Fibroblast of upper back skin (primary cell): ENCODE data around the gene CRYM.
"Not testable (repeated sequence)": the region's sequence is repeated elsewhere in the genome, so short reads cannot be mapped to it uniquely, and the experiment has no call there.

ENCODE experiments used
- DNase-seq: peaks from one replicate; pipeline ENCODE4 v3.0.0-alpha.2; 2013

Gene CRYM

DNA sequence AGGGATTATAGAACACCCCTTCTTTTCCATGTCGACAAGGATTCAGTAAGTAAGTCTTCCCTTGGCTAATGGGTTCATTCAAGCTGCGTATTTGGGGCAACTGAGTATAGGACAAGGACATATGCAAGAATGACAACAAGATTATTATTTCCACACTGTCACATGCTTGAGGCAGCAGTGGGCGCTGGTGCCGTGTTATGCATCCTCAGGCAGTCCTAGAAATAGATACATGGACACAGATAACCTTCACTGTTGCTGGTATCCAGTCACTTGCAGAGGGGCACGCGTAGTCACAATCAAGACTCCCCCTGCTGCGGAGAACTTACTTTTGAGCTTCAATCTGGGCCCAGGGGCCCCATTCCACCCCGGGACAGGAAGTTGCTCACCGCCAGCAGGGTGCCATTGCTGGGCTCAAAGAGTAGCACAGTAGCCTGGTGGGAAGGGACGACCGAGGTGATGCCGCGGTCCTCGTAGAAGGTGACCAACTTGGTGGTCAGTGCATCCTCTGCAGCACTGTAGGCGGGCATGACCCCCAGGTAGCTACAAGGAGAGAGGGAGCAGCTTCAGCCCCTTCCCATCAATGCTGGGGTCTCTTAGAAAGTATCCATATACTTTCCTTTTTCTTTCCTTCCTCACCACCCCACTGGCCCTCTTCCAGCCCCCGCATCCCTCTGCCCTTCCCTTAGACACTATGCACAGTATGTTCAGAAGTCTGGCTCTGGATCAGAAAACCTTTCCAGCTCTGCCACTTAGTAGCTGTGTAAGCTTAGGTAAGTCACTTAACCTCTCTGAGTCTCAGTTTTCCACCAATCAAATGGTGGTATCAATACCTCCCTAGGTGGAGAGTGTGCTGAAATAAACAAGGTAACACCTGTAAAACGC lies 804 bp downstream of the CRYM start:
- no peak for DNase-seq

DNA sequence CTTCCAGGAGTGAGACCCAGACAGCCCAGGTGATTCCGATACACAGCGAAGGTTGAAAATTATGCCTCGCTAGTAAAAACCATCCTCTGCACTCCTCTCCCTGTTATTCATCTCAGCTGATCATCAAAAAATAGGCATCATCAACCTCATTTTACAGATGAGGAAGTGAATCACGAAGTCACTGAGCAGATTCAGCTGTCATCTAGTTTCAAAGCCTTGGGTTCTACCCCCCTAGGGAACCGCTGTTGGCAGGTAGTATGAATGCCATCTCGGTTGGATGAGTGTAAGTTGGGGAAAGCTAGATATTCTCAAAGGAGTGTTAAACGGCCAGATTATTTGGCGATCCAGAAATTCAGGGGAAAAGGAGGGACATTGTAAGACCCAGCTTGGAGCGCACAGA lies 2.0 kb downstream of the CRYM start:
- no peak for DNase-seq

DNA sequence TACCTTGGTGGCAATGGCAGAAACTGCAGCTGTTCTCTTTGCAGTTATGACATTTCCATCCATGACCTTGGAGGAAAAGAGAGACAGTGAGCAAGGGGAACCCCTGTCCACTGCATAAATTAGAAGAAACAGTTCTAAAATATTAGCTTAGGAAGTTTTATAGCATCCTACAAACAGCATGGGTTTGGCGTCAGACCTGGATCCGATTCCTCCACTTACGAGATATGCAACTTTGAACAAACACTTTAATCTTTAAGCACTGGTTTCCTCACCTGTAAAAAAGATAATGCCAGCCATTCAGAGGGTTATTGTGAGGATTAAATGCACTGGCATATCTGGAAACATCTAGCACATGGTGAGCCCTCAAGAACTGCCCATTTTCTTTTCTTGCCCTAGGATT lies 2.6 kb downstream of the CRYM start:
- DNase-seq, result no peak

DNA sequence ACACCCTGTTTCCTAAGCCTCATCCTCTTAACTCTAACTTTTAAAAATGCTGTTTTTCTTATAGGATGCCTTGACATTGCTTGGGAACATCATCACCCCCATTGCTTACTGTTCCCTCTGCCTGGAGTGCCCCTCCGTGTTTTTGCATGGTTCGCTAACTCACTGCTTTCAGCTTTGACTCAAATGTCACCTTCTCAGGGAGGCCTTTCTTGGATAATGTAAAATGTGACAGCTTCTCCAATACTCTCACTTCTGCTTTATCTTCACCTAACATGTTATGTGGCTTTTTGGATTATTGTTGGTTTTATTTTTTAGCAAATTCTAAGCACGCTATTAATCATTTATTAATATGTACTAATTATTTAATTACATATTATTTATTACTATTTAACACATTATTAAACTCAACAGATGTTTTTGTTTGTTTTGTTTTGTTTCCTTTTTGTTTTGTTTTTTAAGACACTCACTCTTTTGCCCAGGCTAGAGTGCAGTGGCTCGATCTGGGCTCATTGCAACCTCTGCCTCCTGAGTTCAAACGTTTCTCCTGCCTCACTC lies 3.8 kb downstream of the CRYM start:
- DNase-seq, result no peak

DNA sequence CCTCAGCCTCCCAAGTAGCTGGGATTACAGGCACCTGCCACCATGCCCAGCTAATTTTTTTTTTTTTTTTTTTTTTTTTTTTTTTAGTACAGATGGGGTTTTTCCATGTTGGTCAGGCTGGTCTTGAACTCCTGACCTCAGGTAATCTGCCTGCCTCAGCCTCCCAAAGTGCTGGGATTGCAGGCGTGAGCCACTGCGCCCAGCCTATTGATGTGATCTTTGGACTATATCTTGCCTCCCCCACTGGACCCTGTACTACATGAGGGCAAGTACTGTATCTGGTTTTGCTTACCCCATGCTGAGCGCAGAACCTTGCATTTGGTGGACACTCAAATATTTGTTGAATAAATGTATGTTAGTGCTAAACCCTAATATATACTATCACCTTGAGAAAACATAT lies 5.3 kb downstream of the CRYM start:
- DNase-seq, result not testable (repeated sequence)

DNA sequence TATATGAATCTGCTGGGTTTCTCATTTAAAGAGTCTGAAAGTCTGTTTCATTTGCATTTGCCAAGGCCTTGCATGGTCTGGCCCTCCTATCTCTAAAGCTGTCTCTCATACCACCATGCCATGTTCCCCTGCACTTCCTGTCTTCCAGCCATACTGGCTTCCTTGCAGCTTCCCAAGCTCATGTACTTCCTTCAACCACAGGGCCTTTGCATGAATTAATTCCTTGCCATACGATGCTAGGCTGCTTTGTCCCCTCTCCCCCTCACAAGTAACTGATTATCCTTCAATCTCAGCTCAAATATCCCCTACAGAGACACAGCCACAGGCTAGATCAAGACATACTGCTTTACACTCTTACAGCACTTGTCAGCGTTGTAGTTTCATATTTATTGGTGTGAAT lies 5.8 kb downstream of the CRYM start:
- no peak for DNase-seq

DNA sequence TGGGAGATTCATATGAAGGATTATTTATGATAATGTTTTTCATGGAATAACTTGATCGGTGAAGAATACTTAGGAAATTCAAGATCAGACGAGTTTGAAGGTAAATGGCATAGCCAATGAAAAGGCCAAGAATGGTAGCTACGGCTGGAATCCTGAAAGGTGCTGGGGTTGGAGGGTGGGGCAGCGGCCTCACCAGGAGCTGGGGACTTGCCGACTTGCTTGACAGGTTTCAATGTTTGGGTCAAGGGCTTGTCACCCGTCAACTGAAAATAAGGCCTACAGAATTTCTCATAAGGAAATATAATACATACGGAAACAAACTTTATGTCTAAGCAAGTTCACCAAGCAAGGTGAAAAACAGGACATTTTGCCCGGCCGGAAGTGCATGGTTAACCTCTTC lies 9.9 kb downstream of the CRYM start:
- DNase-seq, result no peak

DNA sequence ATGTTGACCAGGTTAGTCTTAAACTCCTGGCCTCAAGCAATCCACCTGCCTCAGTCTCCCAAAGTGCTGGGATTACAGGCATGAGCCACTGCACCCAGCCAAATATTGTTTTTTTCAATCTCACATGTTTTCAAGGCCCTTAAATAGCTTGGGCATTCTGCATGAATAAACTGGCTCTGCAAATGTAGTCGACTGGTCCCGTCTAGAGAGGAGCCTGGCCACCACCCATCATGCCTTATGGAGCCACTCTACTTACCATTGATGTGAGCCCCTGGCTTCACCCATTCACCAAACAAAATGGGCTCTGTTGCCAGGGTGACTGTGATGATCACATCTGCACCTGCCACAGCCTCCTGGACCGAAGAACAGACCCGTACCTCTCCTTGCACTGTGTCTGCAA lies 10.8 kb downstream of the CRYM start:
- DNase-seq, result no peak

DNA sequence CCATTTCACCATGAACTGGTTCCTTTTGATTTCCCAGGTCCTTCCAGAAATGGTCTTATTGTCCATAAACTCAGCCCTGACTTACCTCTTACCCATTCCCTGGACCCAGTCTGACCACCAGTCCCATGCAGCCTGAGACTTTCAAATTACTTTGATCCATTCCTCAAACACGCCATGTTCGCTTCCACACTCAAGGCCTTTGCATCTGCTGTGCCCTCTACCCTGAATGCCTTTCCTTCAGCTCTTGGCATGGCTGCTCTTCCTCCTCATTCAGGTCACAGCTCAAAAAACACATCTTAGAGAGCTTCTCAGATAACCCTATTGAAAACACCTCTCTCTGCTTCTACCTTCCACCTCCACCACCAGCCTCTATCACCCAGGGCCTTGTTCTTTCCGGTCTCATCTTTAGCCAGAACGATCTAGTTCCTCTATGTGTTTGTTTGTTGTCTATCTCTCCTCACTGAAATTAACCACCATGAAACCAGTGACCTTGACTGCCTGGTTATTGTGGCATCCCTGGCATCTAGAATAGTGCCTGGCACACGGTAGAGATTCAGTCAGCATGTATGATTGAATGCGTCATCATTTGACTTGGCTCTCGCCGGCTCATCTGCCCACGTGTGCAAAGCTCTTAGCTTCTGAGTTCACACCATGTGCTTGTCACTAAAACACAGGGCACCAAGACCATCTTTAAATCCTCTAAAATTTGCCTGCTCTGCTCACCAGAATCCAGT lies 12.8 kb downstream of the CRYM start:
- no peak for DNase-seq

DNA sequence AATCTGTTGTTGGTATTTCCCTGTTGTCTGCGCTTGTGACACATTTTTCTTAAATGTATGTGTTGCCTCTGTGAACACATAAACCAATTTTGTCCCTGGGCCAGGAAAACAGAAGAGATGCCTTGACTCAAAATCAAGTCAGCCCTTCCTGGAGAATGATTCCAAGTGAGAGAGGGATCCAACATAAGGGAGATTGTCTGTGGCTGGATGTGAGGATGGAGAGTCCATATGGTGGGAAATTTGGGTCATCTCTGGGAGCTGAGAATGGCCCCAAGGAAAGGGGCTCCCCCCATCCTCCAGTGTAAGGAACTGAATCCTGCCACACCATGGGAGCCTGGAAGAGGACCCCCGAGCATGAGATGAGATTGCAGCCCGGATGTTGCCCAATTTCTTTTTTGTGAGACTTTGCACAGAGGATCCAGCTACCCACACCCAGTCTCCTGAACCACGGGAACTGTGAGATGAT lies 13.5 kb downstream of the CRYM start:
- no peak for DNase-seq

DNA sequence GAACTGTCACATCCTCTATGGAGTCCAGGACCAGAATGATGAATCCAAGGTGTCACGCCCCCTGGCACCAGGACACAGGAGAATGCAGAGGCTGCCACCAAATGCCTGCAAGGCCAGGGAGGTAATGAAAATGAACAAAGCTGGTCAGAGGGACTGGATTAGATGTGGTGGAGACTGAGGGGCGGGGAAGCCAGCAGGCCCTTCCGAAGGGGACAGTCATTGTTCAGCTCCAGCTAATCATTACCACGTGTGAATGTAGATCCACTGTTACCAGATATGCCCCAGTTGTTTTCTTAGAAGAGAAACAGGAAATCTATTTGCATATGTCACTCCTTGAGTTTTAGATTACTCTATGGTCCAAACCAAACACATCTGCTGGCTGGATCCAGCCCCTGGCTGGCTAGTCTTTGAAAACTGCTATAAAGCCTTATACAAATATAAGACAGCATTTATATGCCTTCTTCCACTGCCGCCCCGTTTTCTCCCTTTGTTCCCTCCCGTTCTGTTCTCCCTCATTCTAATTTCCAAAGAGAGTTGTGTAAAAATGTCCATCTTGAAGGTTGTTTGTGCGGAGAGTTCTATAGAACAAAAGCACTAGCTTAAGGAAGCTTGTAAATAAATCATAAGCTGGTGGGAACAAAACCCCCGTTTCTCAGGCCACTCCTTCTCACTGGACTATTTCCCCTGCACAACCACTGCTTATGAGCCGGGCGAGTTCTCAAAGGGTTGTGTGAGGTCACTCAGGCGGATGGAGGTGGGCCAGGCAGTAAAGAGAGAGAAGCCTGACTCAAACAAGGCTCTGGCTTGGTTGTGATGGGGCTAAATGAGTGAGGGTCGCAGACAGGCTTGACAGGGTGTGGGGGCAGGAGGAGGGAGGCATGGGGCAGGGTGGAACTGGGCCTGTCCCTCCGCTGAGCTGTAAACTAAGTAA lies 14.2 kb downstream of the CRYM start:
- peak; percentile 55 for DNase-seq

DNA sequence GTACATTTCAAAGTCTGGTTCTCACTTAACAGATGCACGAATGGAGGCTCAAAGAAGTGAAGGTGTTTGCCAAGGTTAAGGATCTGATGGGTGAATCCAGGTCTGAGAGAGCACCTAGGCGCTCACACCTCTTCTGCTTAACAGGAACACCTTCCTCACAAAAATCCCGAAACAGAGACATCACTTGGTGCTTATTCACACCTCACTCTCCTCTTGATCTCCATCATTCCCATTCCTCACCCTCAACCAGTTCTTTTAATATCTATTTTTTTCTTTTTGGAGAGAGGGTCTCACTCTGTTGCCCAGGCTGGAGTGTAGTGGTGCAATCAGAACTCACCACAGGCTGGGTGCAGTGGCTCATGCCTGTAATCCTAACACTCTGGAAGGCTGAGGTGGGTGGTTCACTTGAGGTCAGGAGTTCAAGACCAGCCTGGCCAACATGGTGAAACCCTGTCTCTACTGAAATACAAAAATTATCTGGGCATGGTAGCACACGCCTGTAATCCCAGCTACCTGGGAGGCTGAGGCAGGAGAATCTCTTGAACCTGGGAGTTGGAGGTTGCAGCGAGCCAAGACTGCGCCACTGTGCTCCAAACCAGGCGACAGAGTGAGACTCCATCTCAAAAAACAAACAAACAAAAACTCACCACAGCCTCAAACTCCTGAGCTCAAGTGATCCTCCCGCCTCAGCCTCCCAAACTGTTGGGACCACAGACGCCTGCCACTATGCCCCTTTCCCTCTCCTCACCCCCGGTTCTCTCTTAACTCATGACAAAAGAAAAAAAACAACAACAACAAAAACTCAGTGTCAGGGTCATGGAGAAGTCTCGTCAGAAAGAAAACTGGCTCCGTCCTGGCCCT lies 15.1 kb downstream of the CRYM start:
- no peak for DNase-seq

DNA sequence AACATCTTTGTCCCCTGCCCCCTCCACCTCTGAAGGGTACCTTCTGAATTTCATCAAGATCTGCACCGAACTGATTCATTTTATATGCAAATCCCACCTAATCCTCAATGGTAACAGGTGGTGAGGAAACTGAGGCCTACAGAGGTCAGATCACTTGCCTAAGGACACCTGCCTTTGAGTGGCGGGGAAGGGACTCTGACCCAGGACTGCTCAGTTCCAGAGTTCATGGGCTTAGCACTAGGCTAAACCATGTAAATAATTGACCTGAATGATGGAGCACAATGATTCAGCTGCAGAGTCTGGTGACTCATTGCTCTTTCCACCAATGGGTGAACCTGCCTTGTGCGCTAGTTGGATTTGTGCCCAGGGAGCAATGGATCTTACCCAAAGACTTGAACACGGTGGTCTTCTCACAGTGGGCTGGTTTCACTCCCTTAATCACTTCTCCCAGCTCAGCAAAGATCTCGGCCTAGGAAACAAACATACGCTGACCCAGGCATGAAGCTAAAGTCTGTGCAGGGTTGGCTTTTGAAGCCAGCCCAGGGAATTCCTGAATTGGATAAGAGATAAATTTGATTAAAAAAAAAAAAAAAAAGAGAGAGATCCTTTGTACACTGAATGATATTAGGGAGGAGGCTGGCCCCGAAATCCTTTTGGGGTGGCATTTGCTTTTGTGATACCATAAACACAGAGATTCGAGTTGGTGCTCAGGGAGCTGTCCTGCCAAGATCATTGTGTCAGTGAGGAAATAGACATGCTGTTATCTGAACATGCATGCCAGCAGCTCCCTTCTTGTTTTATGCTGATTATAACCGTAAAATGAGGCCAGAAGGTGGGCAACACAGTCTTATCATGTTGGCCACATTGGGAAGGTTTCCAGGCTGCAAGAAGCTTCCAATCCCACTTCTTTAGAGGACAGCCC lies 17.0 kb downstream of the CRYM start:
- peak; percentile 88 for DNase-seq

DNA sequence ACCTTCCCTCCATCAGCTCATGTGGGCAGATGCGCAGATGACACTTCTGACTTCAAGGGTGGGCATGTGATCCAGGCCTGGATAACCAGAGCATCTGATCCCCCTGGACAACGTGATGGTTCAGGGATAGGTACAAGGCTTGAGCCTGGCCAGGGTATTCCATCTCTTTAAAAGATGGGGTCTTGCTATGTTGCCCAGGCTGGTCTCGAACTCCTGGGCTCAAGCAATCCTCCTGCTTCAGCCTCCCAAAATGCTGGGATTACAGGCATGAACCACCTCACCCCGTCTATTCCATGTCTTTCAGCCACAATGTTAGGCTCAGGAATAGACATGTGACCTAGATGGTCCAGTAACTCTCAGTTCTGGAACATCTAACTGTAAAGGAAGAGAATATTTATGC lies 20.8 kb downstream of the CRYM start:
- DNase-seq, result no peak

DNA sequence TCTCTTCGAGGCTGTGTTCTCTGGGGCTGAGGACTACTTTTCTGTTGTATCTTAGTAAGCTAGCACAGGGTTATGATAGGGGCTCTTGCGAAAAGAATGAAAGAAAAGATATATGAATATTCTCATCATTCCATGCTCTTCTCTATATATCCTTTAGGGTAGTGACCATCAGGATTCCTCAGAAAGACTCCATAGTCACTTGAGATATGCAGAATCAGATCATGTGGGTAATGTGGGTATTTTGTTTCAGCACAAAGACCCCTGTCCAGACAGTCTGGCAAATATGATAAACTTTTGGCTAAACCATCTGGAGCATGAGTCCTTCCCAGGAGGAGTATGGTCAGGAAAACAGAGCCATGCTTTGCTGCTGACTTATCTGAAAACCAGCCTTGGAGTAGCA lies 21.5 kb downstream of the CRYM start:
- DNase-seq, result no peak

DNA sequence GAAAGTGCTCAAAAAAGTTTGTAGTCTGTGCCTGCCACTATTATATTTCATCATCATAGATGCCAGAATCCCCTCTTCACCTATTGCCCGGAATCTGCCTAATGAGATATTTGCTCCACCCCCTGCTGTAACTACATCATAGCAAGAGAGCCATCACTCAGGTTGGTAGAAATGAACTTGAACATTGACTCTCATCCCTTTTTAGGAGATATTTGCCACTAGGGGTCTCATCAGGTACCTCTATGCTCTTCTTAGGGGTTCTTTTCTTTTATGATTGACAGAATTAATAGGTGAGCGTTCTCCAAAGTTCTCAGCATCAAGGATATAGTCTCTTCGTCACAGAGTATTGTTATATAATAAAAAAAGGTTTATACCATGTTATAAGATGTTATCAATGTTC lies 24.6 kb downstream of the CRYM start:
- no peak for DNase-seq

DNA sequence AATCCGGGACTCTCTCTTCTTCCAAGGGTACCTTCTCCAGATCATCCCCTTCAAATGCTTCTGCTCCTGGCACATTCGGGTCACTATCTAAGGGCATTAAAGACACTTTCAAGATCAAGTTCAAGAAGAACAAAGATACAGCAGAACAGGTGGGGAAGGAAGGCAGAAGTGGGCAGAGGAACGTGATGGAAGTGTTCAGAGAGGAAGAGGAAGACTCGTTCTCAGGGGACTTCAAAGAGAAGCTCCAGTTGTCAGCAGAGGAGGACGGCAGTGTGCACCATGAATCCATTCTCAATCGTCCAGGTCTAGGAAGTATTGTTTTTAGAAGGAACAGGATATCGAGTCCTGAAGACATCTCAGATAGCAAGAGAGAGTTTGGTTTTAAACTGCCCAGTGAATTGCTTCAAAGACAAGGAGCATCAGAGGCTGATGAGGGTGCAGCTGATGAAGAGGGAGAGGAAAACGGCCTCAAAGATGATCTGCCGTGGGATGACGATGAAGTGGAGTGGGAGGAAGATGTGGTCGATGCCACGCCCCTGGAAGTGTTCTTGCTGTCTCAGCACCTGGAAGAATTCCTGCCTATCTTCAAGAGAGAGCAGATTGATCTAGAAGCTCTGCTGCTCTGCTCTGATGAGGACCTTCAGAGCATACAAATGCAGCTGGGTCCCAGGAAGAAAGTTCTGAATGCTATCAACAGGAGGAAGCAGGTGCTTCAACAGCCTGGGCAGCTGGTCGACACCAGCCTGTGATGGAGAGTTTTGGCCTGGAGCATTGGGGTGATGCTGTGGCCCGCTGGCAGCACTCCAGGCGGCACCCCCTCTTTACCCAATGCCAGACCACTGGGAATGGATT lies 27.8 kb downstream of the CRYM start:
- no peak for DNase-seq

DNA sequence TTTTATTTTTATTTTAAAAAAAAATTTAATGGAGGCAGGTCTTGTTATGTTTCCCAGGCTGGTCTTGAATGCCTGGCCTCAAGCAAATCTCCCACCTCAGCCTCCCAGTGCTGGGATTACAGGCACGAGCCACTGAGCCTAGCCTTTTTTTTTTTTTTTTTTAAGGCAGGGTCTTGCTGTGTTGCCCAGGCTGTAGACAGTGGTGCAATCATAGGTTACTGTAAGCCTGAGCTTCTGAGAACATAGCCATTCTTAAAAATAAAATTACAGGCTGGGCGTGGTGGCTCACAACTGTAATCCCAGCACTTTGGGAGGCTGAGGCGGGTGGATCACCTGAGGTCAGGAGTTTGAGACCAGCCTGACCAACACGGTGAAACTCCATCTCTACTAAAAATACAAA lies 29.9 kb downstream of the CRYM start:
- DNase-seq, result not testable (repeated sequence)

DNA sequence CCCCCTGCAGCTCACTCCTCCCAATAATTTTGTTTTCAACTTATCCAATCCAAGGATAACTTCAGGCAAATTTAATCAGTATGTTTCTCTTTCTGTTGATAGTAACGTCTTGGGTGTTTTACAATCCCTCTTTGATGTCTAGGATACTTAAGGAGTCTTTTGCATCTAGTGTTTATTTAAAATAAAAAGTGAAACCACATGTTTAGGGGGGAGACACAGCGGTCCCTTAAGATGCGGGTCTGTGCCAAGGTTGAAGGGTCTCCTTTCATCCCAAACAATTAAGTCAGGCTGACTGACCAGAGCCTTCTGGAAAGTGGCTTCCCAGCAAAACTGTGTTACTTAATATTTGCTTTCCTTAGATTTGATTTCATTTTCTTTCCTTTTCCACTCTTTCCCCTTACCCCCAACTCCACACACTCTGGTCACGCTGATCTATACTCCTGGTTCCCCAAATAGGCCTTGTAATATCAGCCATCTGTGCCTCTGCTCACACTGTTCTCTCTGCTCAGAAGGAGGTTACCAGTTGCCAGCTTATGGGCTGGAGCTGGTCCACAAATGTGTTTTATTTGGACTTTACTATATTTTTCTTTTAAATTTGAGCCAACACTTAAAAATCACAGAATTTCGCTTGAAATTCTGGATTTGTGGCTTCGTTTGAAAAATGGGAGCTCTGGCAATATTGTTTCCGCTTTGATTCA lies 33.4 kb downstream of the CRYM start:
- DNase-seq, result no peak
